ENCODE results near the gene TRABD2B. TPM values are rescaled to one million over a fixed set of nuclear protein-coding genes. Genes with fewer than 3 reads are reported as not detected.
A peak's percentile ranks its signal among the peaks of the same experiment; 100 is the strongest.

The TRABD2B gene
- total RNA-seq, 1 experiment from 2014 or later: 0.05 TPM

GRCh38 chr1:47786316-47786715, 210.9 kb downstream of the TRABD2B start:
- H3K36me3 ChIP-seq (ENCODE audit: control insufficient read depth in 1 of 2, insufficient read depth in 2 of 2, low read length in 2 of 2): no peaks in the 10 kb centered on the region
- no peaks in the 10 kb centered on the region for H3K4me1 ChIP-seq (ENCODE audit: control insufficient read depth in 1 of 2, insufficient read depth in 2 of 2, low read length in 2 of 2)
- TF ChIP-seq TCF7L2 (IDR thresholded peaks at IDR 0.05; ENCODE audit: borderline replicate concordance, extremely low read depth, insufficient read depth, insufficient read length): no peak
- no peak for TF ChIP-seq YY1 (IDR thresholded peaks at IDR 0.05; ENCODE audit: extremely low read depth, insufficient replicate concordance, low read depth, low read length)
- no peak for TF ChIP-seq RAD21 (IDR thresholded peaks at IDR 0.05; ENCODE audit: low read depth)
- no peak for TF ChIP-seq ATF3 (IDR thresholded peaks at IDR 0.05)
- no peak for TF ChIP-seq ELF1 (IDR thresholded peaks at IDR 0.05; ENCODE audit: borderline replicate concordance, low read depth)
- CTCF ChIA-PET: interaction anchor here (2.3 kb wide), 1 partner anchor 145 kb away, joined by 6 read pairs; no protein-coding TSS in a partner anchor
- no peak overlapping the region for H3K9ac ChIP-seq (ENCODE audit: low read length)
- RAD21 ChIA-PET (ENCODE audit: low non-redundant PET in 1 of 2, low total read pairs in 2 of 2, uncharacterized antibody in 2 of 2, unreplicated experiment in 2 of 2): no interaction called here
- peaks cover 3% of the 10 kb centered on the region; the same call in 1 of the 2 replicates for H3K27me3 ChIP-seq (ENCODE audit: insufficient read depth, low read length)
- no peak overlapping the region for H3K27ac ChIP-seq (ENCODE audit: low read depth, low read length)
- H3K4me3 ChIP-seq (replicated peaks in 1 of 2; ENCODE audit: low read depth in 1 of 2, low read length in 2 of 2): no peak overlapping the region
- BruUV-seq (replicated peaks): no TSS peak
- ATAC-seq (no peak), DNase-seq (ENCODE audit: low read depth, low spot score) (no peak)
- POLR2A ChIA-PET: no interaction called here
- no peaks in the 10 kb centered on the region for H3K9me3 ChIP-seq (ENCODE audit: control insufficient read depth in 1 of 2, insufficient read depth in 1 of 2, low read depth in 1 of 2, low read length in 2 of 2)
- no peaks in the 10 kb centered on the region for H4K20me1 ChIP-seq (ENCODE audit: insufficient read depth)
- H2AFZ ChIP-seq (ENCODE audit: low read depth, low read length, poor library complexity, severe bottlenecking): no peak overlapping the region
- H3K9me2 ChIP-seq (ENCODE audit: insufficient read depth): no peaks in the 10 kb centered on the region
- intact Hi-C loops (cut with micrococcal nuclease): loop anchor here (5.0 kb wide), 1 partner anchor 146 kb away; no protein-coding TSS in a partner anchor
- H3K4me2 ChIP-seq (ENCODE audit: low read length): no peak overlapping the region
- H3K79me2 ChIP-seq (ENCODE audit: insufficient read depth, low read length): no peaks in the 10 kb centered on the region

DNA sequence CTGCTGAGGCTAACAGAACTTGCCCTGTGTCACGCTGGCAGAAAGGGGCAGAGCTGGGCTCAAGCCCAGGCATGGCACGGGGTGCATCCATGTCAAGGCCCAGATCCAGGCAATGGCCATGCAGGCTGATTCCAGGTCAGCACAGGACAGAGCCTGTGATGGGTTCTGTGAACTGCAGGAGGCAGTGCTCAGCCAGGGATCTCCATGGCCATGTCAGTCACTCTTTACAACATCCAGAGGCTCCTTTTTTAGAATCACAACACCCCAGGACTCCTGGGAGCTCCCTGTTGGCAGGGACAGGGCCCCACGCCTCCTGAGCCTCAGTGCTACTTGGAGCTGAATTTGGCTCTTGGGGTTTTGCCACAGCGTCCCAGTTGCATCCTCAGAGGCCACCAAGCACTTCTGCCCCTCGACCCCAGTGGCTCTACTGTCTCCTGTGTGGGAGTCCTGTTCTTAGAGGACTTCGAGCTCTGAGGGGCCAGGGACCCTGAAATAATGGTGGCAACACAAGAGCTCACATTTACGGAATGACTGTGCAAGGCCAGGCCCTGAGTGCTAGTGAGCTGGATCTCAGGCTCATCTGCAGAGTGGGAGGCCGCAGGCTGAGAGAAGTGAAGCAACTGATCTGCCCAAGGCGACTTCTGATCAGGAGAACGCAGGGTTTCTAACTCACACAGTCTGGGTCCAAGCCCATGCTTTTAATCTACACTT, 211.5 kb downstream of the TRABD2B start:
- Histone ChIP-seq H2AFZ (ENCODE audit: low read depth, low read length, poor library complexity, severe bottlenecking) (no peak overlapping the region), H3K36me3 (ENCODE audit: control insufficient read depth in 1 of 2, insufficient read depth in 2 of 2, low read length in 2 of 2) (no peaks in the 10 kb centered on the region), H3K27ac (ENCODE audit: low read depth, low read length) (no peak overlapping the region), H3K9me2 (ENCODE audit: insufficient read depth) (no peaks in the 10 kb centered on the region), H4K20me1 (ENCODE audit: insufficient read depth) (no peaks in the 10 kb centered on the region), H3K4me1 (ENCODE audit: control insufficient read depth in 1 of 2, insufficient read depth in 2 of 2, low read length in 2 of 2) (no peaks in the 10 kb centered on the region), H3K9ac (ENCODE audit: low read length) (no peak overlapping the region), H3K27me3 (ENCODE audit: insufficient read depth, low read length) (peaks cover 3% of the 10 kb centered on the region; the same call in 1 of the 2 replicates), H3K9me3 (ENCODE audit: control insufficient read depth in 1 of 2, insufficient read depth in 1 of 2, low read depth in 1 of 2, low read length in 2 of 2) (no peaks in the 10 kb centered on the region), H3K4me2 (ENCODE audit: low read length) (no peak overlapping the region), H3K4me3 (replicated peaks in 1 of 2; ENCODE audit: low read depth in 1 of 2, low read length in 2 of 2) (no peak overlapping the region), H3K79me2 (ENCODE audit: insufficient read depth, low read length) (no peaks in the 10 kb centered on the region)
- POLR2A ChIA-PET: no interaction called here
- TF ChIP-seq, protein P1, sequence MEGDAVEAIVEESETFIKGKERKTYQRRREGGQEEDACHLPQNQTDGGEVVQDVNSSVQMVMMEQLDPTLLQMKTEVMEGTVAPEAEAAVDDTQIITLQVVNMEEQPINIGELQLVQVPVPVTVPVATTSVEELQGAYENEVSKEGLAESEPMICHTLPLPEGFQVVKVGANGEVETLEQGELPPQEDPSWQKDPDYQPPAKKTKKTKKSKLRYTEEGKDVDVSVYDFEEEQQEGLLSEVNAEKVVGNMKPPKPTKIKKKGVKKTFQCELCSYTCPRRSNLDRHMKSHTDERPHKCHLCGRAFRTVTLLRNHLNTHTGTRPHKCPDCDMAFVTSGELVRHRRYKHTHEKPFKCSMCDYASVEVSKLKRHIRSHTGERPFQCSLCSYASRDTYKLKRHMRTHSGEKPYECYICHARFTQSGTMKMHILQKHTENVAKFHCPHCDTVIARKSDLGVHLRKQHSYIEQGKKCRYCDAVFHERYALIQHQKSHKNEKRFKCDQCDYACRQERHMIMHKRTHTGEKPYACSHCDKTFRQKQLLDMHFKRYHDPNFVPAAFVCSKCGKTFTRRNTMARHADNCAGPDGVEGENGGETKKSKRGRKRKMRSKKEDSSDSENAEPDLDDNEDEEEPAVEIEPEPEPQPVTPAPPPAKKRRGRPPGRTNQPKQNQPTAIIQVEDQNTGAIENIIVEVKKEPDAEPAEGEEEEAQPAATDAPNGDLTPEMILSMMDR (IDR thresholded peaks at IDR 0.05 in 2 of 3, conservative IDR thresholded peaks at IDR 0.05 in 1 of 3; ENCODE audit: borderline replicate concordance in 1 of 3, insufficient read depth in 1 of 3, low read depth in 2 of 3, low read length in 2 of 3): peak in 2 of 3 experiments; percentile 22 to 29; a peak in 2 of 6 replicates
- TF ChIP-seq, protein P2, sequence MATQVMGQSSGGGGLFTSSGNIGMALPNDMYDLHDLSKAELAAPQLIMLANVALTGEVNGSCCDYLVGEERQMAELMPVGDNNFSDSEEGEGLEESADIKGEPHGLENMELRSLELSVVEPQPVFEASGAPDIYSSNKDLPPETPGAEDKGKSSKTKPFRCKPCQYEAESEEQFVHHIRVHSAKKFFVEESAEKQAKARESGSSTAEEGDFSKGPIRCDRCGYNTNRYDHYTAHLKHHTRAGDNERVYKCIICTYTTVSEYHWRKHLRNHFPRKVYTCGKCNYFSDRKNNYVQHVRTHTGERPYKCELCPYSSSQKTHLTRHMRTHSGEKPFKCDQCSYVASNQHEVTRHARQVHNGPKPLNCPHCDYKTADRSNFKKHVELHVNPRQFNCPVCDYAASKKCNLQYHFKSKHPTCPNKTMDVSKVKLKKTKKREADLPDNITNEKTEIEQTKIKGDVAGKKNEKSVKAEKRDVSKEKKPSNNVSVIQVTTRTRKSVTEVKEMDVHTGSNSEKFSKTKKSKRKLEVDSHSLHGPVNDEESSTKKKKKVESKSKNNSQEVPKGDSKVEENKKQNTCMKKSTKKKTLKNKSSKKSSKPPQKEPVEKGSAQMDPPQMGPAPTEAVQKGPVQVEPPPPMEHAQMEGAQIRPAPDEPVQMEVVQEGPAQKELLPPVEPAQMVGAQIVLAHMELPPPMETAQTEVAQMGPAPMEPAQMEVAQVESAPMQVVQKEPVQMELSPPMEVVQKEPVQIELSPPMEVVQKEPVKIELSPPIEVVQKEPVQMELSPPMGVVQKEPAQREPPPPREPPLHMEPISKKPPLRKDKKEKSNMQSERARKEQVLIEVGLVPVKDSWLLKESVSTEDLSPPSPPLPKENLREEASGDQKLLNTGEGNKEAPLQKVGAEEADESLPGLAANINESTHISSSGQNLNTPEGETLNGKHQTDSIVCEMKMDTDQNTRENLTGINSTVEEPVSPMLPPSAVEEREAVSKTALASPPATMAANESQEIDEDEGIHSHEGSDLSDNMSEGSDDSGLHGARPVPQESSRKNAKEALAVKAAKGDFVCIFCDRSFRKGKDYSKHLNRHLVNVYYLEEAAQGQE (IDR thresholded peaks at IDR 0.05; ENCODE audit: low read depth): no peak
- peak; percentile 40 for TF ChIP-seq RAD21 (IDR thresholded peaks at IDR 0.05; ENCODE audit: low read depth)
- intact Hi-C loops (cut with micrococcal nuclease): loop anchor here (5.0 kb wide), 1 partner anchor 147 kb away; no protein-coding TSS in a partner anchor
- ATAC-seq (peak; percentile 74), DNase-seq (ENCODE audit: low read depth, low spot score) (no peak)
- CTCF ChIA-PET: interaction anchor here (2.3 kb wide), 1 partner anchor 145 kb away, joined by 6 read pairs; no protein-coding TSS in a partner anchor
- RAD21 ChIA-PET (ENCODE audit: low non-redundant PET in 1 of 2, low total read pairs in 2 of 2, uncharacterized antibody in 2 of 2, unreplicated experiment in 2 of 2): no interaction called here
- no TSS peak for BruUV-seq (replicated peaks)

Measured in HCT116 (cell line).